ENCODE data around the gene RETREG2.

GRCh38 chr2:219219784-219220532 lies 41.9 kb downstream of the RETREG2 start:
- no peak for TF ChIP-seq CTCF (IDR thresholded peaks at IDR 0.05; ENCODE audit: poor library complexity, severe bottlenecking)
- TF ChIP-seq EZH2 (IDR thresholded peaks at IDR 0.05; ENCODE audit: borderline replicate concordance, insufficient read depth, low read length, poor library complexity, severe bottlenecking), result no peak
- TF ChIP-seq TAF1 (IDR thresholded peaks at IDR 0.05; ENCODE audit: low read depth), result no peak
- no peak for TF ChIP-seq POLR2AphosphoS5 (IDR thresholded peaks at IDR 0.05)
- no peak for TF ChIP-seq EP300 (conservative IDR thresholded peaks at IDR 0.05; ENCODE audit: poor library complexity, severe bottlenecking)
